Stomach smooth muscle (tissue), 2 donors: ENCODE data around the gene MYO15B.
"Not testable (repeated sequence)": the region's sequence is repeated elsewhere in the genome, so short reads cannot be mapped to it uniquely, and the experiment has no call there.

Experiments used
- H3K27ac ChIP-seq: one replicate; pipeline ENCODE4 v1.7.0; 2013; ENCODE audit warnings: mild to moderate bottlenecking, low read length, inconsistent platforms
- H3K27me3 ChIP-seq, 2 donors: one replicate each; pipeline ENCODE4 v1.7.0; 2013; ENCODE audit warnings: low read length in 2 of 2; ENCODE audit not compliant: insufficient read depth in 2 of 2, control insufficient read depth in 1 of 2
- H3K36me3 ChIP-seq, 2 donors: one replicate each; pipeline ENCODE4 v1.7.0; 2013; ENCODE audit warnings: low read length in 2 of 2; ENCODE audit not compliant: control insufficient read depth in 2 of 2, insufficient read depth in 2 of 2
- H3K4me1 ChIP-seq: one replicate; pipeline ENCODE4 v1.7.0; 2013; ENCODE audit warnings: low read length; ENCODE audit not compliant: control insufficient read depth, insufficient read depth
- H3K4me3 ChIP-seq, 2 donors: one replicate each; pipeline ENCODE4 v1.7.0; 2013; ENCODE audit warnings: low read length in 2 of 2
- H3K9ac ChIP-seq, 2 donors: one replicate each; pipeline ENCODE4 v1.7.0; 2013; ENCODE audit warnings: low read length in 2 of 2, mild to moderate bottlenecking in 1 of 2
- H3K9me3 ChIP-seq, 2 donors: one replicate each; pipeline ENCODE4 v1.7.0; 2013; ENCODE audit warnings: low read length in 2 of 2; ENCODE audit not compliant: control insufficient read depth in 2 of 2
- donor health status: healthy.
- donor health status: Pancreatic carcinoma.

Gene MYO15B

DNA sequence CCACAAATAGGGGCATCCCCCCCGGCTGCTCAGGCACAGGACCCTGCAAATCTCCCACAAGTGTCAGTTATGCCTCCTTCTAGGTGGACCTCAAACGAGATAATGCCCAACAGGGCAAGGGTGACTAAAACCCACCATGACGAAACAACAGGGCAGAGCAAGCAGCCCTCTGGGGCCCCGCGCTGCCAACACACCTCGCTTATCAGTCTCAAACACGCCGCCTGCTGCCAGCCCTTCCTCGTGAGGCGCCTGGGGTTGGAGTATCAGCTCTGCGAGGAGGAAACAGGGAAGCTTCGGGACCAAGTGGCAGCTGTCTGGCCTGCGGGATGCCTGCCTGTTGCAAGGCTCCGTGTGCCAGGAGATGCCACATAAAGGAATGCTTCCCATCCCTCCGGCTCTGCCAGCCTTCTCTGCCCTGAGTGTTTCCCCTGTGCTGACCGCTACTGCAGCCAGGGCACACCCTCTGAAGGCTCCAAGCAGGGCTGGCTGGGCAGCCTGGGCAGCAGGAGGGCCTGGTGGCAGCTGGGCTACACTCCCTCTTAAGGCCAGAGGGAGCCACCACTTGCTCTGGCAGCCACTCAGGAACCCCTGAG lies 48.1 kb downstream of the MYO15B start:
- no peak overlapping the region for H3K4me3 ChIP-seq
- no peaks in the 10 kb centered on the region for H3K9me3 ChIP-seq
- H3K9ac ChIP-seq = no peak overlapping the region
- peaks cover 0 to 4% of the 10 kb centered on the region in 2 donors for H3K36me3 ChIP-seq
- peaks cover 25% of the 10 kb centered on the region for H3K4me1 ChIP-seq
- no peak overlapping the region for H3K27ac ChIP-seq
- H3K27me3 ChIP-seq = no peaks in the 10 kb centered on the region

DNA sequence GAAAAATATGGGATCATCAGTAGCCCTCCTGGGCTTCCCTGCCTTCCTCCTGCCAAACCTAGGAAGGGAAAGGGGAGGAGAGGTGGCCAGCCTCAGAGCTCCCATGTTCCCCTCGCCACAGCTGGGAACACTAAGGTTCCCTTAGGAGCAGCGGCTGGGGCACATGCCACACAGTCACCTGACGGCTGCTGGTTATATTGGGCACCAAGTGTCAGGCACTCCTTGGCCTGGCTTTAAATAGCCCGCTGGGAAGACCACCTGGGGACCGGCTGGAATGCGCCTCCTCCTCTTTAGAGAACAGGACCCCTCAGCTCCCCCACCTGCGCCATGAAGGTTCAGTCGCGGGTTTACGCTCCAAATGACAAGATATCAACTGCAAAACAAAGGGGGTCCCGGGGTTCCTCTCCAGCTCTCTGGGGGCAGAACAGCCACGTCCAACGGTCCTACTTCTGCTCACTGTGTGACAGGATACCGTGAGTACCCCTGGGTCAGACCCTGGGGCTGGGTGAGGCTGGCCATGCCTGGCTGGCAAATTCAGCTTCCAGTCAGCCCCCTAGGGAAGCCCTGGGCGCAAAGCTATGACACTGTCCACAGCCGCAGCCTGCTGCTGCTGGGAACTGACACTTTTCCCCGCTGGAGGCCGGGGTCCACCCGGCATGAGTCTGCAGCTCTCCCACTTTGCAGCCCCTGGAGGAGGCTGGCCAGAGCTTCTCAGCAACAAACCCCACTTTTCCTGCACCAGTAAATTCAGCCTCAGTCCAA lies 49.0 kb downstream of the MYO15B start:
- Histone ChIP-seq H3K27ac (no peak overlapping the region), H3K27me3 (no peaks in the 10 kb centered on the region), H3K9me3 (no peaks in the 10 kb centered on the region), H3K4me3 (no peak overlapping the region), H3K4me1 (peaks cover 28% of the 10 kb centered on the region), H3K36me3 (peaks cover 0 to 10% of the 10 kb centered on the region in 2 donors), H3K9ac (no peak overlapping the region)

DNA sequence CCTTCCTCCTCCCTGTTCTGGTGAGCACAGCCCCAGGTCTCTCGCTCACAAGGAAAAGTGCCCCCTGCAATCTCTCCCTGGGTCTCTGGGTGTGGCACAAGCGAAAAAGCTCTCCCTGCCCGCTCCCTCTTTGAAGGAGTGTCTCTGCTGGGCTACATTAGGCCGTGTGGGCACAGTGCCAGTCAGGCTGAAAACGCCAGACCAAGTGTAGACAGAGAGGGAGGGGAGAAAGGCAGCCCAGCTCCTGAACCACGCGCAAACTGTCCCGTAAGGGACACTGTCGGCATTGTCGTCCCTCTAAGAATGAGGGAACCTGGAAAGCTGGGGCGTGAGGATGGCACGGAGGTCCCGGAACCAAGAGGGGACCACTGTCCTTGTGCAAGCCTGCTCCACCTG lies 49.5 kb downstream of the MYO15B start:
- Histone ChIP-seq H3K4me3 (no peak overlapping the region), H3K27me3 (no peaks in the 10 kb centered on the region), H3K27ac (no peak overlapping the region), H3K9me3 (no peaks in the 10 kb centered on the region), H3K9ac (no peak overlapping the region), H3K4me1 (peaks cover 28% of the 10 kb centered on the region), H3K36me3 (peaks cover 0 to 11% of the 10 kb centered on the region in 2 donors)

DNA sequence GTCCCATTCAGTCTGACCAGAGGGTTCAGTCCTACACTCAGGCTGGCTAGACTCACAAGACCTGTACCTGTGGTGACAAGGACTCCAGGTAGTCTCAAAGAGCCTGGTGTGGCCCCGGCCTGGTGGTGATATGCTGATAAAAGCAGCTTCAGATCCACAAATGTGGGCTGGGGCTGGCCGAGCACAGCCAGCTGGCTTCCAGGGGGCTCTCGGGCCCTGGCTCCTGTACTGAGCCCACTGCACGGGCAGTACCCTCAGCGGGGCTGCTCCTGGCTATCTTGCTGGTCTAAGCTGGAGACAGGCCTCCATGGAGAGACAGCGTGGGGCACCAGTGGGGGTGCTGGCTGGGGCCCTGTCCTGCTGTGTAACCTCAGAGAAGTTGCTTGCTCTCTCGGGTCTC lies 50.0 kb downstream of the MYO15B start:
- no peak overlapping the region for H3K4me3 ChIP-seq
- no peaks in the 10 kb centered on the region for H3K27me3 ChIP-seq
- peaks cover 26% of the 10 kb centered on the region for H3K4me1 ChIP-seq
- H3K36me3 ChIP-seq = peaks cover 0 to 11% of the 10 kb centered on the region in 2 donors
- H3K27ac ChIP-seq = no peak overlapping the region
- no peak overlapping the region for H3K9ac ChIP-seq
- H3K9me3 ChIP-seq = no peaks in the 10 kb centered on the region

DNA sequence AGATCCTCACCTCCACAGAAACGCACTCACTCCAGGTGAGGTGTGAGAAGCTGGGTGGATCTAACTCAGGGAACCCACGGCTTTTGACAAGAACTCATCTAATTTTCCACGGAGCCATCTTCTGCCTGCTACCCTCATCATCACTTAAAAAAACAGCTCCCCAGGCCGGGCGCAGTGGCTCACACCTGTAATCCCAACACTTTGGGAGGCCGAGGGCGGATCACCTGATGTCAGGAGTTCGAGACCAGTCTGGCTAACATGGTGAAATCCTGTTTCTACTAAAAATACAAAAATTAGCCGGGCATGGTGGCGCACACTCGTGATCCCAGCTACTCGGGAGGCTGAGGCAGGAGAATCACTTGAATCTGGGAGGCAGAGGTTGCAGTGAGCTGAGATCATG lies 50.4 kb downstream of the MYO15B start:
- H3K27me3 ChIP-seq, H3K9me3 ChIP-seq, H3K9ac ChIP-seq, H3K27ac ChIP-seq, H3K4me3 ChIP-seq: not testable (repeated sequence)
- Histone ChIP-seq H3K4me1 (peaks cover 22% of the 10 kb centered on the region), H3K36me3 (peaks cover 0 to 11% of the 10 kb centered on the region in 2 donors)

DNA sequence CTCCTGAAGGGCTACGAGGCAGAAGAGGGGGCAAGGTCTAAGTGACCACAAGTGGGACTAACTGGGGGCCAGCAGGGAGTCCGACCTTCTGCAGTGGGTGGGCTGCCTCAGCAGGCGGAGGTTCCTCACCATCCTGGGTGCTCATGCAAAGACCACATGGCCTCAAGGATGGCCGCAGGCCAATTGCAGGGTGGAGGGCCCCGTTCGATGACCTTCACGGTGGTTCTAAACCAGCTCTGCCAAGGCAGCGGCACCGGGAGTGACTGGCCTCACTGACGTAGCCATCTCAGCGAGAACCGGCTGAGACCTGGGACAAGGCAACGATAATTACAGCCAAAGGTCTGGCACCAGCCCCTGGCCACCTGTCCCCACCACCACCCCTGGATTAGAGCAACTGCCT lies 51.3 kb downstream of the MYO15B start:
- Histone ChIP-seq H3K9me3 (no peaks in the 10 kb centered on the region), H3K9ac (no peak overlapping the region), H3K27ac (no peak overlapping the region), H3K27me3 (no peaks in the 10 kb centered on the region), H3K4me1 (peaks cover 14% of the 10 kb centered on the region), H3K36me3 (peaks cover 0 to 11% of the 10 kb centered on the region in 2 donors), H3K4me3 (no peak overlapping the region)

DNA sequence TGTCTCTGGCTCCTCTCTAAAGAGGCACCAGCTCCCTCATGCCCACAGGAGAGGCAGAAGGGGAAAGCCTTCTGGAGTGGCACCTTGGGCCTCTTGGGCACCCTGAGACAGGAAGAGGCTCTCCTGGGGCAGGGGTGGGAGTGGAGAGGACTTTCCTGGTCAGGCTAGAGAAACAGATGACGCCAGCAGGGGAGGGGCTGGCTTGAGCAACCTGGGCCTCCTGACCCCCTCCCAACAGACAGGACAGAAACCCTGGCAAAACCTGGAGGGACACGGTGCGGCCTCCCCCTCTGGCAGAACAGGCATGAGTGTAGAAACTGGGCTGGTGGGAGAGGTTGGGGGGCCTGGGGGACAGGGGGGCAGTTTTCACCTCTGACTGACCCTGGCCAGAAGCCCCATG lies 51.7 kb downstream of the MYO15B start:
- Histone ChIP-seq H3K9me3 (no peaks in the 10 kb centered on the region), H3K27ac (no peak overlapping the region), H3K4me1 (peaks cover 9% of the 10 kb centered on the region), H3K36me3 (peaks cover 0 to 11% of the 10 kb centered on the region in 2 donors), H3K4me3 (no peak overlapping the region), H3K27me3 (no peaks in the 10 kb centered on the region), H3K9ac (no peak overlapping the region)

DNA sequence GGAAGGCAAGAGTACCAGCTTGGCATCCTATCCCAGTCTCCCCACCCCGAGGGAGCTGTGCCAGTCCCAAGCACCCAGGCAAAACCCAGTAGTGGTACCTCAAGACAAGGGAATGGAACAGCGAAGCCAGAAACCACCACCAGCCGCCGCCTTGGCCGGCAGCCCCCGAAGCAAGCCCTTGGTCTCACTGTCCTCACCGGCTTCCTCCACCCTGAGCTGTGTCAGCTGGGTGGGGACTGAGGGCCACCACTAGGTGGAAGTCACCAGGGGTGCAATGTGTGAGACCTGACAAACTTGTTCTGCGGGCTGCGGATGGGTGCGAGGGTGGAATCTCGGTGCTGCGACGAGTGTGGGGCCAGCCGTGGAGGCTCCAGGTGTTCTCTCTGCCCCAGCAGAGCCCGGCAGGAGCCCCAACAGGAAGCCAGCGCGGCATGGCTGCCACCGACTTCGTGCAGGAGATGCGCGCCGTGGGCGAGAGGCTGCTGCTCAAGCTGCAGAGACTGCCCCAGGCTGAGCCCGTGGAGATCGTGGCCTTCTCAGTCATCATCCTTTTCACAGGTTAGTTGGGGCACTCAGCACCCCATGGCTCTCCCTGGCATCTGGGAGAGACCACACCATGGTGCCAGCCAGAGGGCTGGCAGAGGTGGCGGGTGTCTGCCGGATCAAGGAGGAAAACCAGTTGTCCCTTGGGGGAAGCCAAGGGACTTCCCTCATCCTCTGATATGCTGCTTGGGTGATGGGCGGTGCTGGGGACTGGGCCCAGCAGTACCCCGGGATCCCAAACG lies 52.4 kb downstream of the MYO15B start:
- Histone ChIP-seq H3K4me3 (no peak overlapping the region), H3K9me3 (no peaks in the 10 kb centered on the region), H3K9ac (no peak overlapping the region), H3K4me1 (peaks cover 5% of the 10 kb centered on the region), H3K36me3 (peaks cover 0 to 11% of the 10 kb centered on the region in 2 donors), H3K27me3 (no peaks in the 10 kb centered on the region), H3K27ac (no peak overlapping the region)

DNA sequence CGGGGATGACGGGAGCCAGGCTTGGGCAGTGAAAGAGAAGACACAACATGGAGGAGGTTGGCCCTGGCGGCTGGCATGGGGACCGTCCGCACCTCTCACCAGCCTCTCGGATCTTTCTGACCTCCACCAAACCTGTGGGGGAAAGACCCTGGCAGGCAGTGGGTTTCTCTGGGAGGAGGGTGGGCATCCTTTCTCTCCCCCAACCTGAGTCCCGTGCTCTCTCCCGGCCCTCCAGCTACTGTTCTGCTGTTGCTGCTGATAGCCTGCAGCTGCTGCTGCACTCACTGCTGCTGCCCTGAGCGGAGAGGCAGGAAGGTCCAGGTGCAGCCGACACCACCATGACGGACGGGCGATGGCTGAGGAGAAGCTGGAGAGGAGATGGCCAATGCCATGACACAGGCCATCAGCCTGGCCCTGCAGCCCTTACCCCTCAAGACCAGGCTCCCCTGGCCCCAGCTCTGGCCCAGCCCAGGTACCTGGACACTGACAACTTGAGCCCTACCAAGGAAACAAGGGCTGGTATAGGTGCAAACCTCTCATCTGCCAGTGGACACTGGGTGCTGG lies 53.0 kb downstream of the MYO15B start:
- no peaks in the 10 kb centered on the region for H3K9me3 ChIP-seq
- no peak overlapping the region for H3K4me3 ChIP-seq
- H3K36me3 ChIP-seq = peaks cover 0 to 11% of the 10 kb centered on the region in 2 donors
- no peaks in the 10 kb centered on the region for H3K27me3 ChIP-seq
- no peak overlapping the region for H3K9ac ChIP-seq
- no peak overlapping the region for H3K27ac ChIP-seq
- peaks cover 5% of the 10 kb centered on the region for H3K4me1 ChIP-seq

DNA sequence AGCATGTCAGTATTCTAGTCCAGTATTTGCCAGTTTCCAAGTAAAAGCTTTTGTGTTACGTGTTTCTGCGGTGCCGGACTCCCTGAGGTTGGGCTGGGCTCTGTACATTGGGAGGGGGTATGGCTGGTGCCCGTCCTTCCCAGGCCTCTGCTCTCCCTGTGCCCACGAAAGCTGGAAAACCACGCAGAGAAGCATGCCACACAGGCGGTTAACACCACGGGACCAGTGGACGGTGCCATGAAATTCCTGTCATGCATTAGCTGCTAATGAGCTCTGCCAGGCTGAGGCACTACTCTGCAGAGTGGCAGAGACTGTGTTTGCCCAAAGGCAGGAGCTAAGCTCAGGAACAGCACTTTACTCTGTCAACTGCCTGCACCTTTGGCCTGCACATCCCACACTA lies 53.7 kb downstream of the MYO15B start:
- H3K4me1 ChIP-seq = peaks cover 3% of the 10 kb centered on the region
- H3K27me3 ChIP-seq = no peaks in the 10 kb centered on the region
- H3K4me3 ChIP-seq = no peak overlapping the region
- peaks cover 0 to 11% of the 10 kb centered on the region in 2 donors for H3K36me3 ChIP-seq
- no peak overlapping the region for H3K27ac ChIP-seq
- no peaks in the 10 kb centered on the region for H3K9me3 ChIP-seq
- H3K9ac ChIP-seq = no peak overlapping the region
